GM12801 (cell line): ENCODE results near the gene INPP4A.

Experiments
- TF ChIP-seq, protein P1 (sequence below): IDR thresholded peaks from one replicate; pipeline ENCODE4 v1.5.1; 2011; ENCODE audit warnings: control low read depth; ENCODE audit not compliant: insufficient read length; ENCODE audit errors: extremely low read depth

INPP4A gene

GRCh38 chr2:98520806-98521205 is 76.1 kb downstream of the INPP4A start:
- TF ChIP-seq, protein P1, sequence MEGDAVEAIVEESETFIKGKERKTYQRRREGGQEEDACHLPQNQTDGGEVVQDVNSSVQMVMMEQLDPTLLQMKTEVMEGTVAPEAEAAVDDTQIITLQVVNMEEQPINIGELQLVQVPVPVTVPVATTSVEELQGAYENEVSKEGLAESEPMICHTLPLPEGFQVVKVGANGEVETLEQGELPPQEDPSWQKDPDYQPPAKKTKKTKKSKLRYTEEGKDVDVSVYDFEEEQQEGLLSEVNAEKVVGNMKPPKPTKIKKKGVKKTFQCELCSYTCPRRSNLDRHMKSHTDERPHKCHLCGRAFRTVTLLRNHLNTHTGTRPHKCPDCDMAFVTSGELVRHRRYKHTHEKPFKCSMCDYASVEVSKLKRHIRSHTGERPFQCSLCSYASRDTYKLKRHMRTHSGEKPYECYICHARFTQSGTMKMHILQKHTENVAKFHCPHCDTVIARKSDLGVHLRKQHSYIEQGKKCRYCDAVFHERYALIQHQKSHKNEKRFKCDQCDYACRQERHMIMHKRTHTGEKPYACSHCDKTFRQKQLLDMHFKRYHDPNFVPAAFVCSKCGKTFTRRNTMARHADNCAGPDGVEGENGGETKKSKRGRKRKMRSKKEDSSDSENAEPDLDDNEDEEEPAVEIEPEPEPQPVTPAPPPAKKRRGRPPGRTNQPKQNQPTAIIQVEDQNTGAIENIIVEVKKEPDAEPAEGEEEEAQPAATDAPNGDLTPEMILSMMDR, result no peak

DNA sequence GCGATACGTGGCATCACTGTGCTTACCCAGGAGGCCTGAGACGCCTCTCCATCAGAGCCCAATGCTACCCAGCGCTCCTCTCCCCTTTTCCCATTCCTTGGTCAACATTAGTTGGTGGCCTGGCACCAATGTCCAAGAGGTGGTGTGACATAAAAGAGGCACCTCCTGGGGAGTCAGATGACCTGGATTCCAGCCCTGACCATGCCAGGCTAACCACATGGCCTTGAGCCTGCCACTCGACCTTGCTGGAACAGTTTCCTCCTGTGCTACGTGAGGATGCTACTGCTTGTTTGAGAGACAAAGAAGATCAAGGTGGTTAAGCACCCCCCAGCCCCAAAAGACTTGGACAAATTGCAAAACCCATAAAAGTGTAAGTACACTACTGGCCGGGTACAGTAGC is 76.6 kb downstream of the INPP4A start:
- TF ChIP-seq, protein P1, result no peak

GRCh38 chr2:98522854-98523253 is 78.2 kb downstream of the INPP4A start:
- TF ChIP-seq, protein P1, result no peak

DNA sequence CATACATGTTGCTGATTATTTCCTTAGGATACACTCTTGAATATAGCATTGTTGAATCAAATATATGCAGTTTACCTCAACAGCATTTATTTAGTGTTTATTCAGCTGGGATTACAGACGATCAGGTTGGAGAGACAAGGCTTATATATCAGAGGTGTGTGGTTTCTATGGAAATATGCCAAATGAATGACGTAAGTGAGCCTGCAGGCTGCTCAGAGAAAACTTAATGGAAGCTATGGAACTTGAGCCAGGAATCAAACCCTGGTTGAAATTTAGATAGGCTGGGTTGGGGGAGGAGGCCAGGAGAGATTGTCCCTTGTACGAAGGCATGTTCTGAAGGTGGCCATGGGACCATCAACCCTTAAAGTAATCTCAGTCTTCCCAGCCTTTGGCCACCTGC is 79.5 kb downstream of the INPP4A start:
- TF ChIP-seq, protein P1, result no peak

- TF ChIP-seq, protein P1, result no peak
Observed at GRCh38 chr2:98528349-98528748, 83.7 kb downstream of the INPP4A start.

GRCh38 chr2:98530114-98530513 is 85.5 kb downstream of the INPP4A start:
- TF ChIP-seq, protein P1, result no peak

GRCh38 chr2:98532756-98533155 is 88.1 kb downstream of the INPP4A start:
- TF ChIP-seq, protein P1, result no peak

DNA sequence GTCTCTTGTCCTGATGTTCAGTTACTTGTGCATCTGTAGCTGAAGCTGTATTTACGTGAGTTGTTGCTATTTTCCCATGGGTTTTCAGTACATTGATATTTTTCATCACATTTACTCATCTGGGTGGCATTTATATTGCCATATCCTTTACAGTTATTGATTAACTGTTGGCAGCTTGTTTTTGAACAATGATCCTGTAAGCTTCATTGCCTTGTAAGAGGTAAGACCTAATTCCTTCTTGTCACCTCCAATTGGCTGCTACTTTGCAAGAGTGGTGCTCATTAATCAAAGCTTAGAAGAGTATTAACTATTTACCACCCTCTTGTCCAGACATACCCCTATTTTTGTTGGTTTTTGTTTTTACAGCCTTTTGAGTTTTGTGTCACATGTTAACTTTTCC is 88.9 kb downstream of the INPP4A start:
- TF ChIP-seq, protein P1, result no peak
